ENCODE results near the gene RANGAP1. TPM values are rescaled to one million over a fixed set of nuclear protein-coding genes. Genes with fewer than 3 reads are reported as not detected.

The RANGAP1 gene
- total and polyA plus RNA-seq, 9 donors, result 17.2 to 37.9 (median 32.1) TPM

DNA sequence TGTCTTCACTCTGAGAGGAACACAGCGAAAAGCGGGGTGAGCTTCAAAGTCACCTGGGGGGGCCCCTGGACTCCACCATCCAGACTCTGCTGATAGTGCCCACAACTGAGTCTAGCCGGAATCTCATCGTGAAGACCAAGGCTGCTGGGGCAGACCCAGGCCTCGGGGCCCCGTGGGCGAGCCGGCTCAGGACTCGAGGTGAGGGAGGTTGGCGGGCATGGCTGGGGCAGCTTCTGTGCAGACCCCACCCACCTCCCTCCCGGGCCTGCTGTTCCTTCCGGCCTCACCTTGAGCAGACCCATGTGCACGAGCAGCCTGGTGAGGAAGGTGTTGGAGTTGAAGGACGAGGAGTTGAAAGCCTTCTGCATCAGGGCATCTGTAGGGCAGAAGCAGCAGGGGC is 36.5 kb downstream of the RANGAP1 start:
- 86 to 94% (median 86%) methylated on average over 14 of the region's 14 CpGs for WGBS, 3 donors
- H3K36me3 ChIP-seq, result no peaks in the 10 kb centered on the region

DNA sequence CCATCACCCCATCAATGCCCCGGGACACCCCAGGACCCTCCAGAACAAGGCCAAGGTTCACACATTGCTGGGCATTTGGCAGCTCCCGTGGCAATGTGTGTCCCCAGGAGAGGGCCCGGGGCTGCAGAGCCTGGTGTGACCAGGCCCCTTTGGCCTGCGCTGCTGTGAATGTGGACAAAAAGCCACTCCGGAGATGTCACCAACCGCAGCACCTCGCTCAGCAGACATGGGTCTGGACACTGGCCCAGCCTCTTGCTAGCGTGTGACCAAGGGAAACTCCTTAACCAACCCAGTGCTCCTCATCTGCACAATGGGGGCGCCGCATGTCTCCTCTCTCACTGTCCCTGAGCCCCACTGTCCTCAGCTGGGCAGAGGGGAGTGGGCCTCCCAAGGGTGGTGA is 37.2 kb downstream of the RANGAP1 start:
- H3K9me3 ChIP-seq, result no peaks in the 10 kb centered on the region
- intact Hi-C loops (cut with DNase I), result no loop called here
- 93 to 95% (median 93%) methylated on average over 10 of the region's 10 CpGs for WGBS, 3 donors
- H3K27me3 ChIP-seq, result no peaks in the 10 kb centered on the region
- no peaks in the 10 kb centered on the region for H3K36me3 ChIP-seq
- no peaks in the 10 kb centered on the region for H3K4me1 ChIP-seq (ENCODE audit: insufficient read depth)
- H3K4me3 ChIP-seq, result no peak overlapping the region
- no peak overlapping the region for H3K27ac ChIP-seq
- TF ChIP-seq EP300 (IDR thresholded peaks at IDR 0.05), result no peak
- no peak for TF ChIP-seq CTCF (IDR thresholded peaks at IDR 0.05)
- TF ChIP-seq POLR2A (IDR thresholded peaks at IDR 0.05), result no peak
- DNase-seq, result no peak

More for the DNA sequence above, 36.5 kb downstream of the RANGAP1 start:
- Histone ChIP-seq H3K27me3 (no peaks in the 10 kb centered on the region), H3K4me3 (no peak overlapping the region), H3K9me3 (no peaks in the 10 kb centered on the region), H3K27ac (no peak overlapping the region), H3K4me1 (ENCODE audit: insufficient read depth) (no peaks in the 10 kb centered on the region)
- intact Hi-C loops (cut with DNase I), result no loop called here
- DNase-seq, result no peak
- TF ChIP-seq POLR2A (IDR thresholded peaks at IDR 0.05) (no peak), CTCF (IDR thresholded peaks at IDR 0.05) (no peak), EP300 (IDR thresholded peaks at IDR 0.05) (no peak)

- Histone ChIP-seq H3K4me1 (ENCODE audit: insufficient read depth) (no peaks in the 10 kb centered on the region), H3K4me3 (no peak overlapping the region), H3K27me3 (no peaks in the 10 kb centered on the region), H3K36me3 (no peaks in the 10 kb centered on the region), H3K27ac (no peak overlapping the region), H3K9me3 (no peaks in the 10 kb centered on the region)
- no peak for DNase-seq
- TF ChIP-seq EP300 (IDR thresholded peaks at IDR 0.05), result no peak
- TF ChIP-seq POLR2A (IDR thresholded peaks at IDR 0.05), result no peak
- no peak for TF ChIP-seq CTCF (IDR thresholded peaks at IDR 0.05)
- intact Hi-C loops (cut with DNase I), result no loop called here
- 85 to 92% (median 85%) methylated on average over 15 of the region's 15 CpGs for WGBS, 3 donors
Measured at GRCh38 chr22:41248314-41248713, 37.7 kb downstream of the RANGAP1 start.

DNA sequence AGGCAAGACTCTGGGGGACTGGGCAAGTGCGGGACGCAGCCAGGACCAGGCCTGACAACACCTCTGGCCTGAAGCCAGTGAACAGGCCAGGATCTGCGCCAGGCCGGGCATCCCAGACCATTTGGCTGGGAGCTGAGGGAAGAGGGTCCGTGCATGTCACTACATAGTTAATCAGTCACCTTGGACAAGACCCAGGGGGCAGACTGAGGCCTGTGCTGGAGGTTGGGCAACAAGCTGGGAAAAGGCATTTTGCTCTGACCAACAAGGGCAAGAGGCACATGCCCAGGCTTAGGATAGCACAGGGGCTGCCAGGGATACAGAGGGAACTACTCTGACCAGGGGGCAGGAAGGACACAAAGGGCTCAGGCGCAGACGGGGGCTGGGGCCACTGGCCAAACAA is 38.3 kb downstream of the RANGAP1 start:
- 80 to 96% (median 86%) methylated on average over 7 of the region's 7 CpGs for WGBS, 3 donors
- Histone ChIP-seq H3K36me3 (no peaks in the 10 kb centered on the region), H3K27ac (no peak overlapping the region), H3K27me3 (no peaks in the 10 kb centered on the region), H3K4me3 (no peak overlapping the region), H3K4me1 (ENCODE audit: insufficient read depth) (no peaks in the 10 kb centered on the region), H3K9me3 (no peaks in the 10 kb centered on the region)
- no peak for DNase-seq
- TF ChIP-seq CTCF (IDR thresholded peaks at IDR 0.05), result no peak
- intact Hi-C loops (cut with DNase I), result no loop called here
